ENCODE data around the gene CMTM7. TPM values are rescaled to one million over a fixed set of nuclear protein-coding genes. Genes with fewer than 3 reads are reported as not detected.

CMTM7 gene
- total and polyA plus RNA-seq, 10 of the 15 experiments (the other 5 are each of a cell fraction or from before 2014, with no cell fraction given), result 3.7 to 36.4 (median 14.7) TPM

DNA sequence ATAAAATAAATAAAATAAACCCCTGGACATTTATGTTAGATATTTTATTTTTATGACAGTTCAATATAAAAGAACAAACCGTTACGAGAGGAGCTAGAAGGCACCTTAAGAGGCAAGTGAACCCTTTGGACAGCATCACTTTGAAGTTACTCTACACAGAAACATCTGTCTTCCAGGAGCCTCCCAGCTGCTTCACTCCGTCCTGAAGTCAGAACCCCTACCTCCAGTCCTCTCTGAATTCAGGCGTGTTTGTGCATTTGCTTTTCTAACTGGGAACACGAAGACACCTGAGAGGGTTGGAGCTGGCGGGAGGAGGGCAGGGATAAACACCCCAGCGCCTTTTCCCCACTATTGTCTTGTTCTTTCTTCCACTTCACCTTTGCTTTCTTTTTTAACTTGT, 46.2 kb downstream of the CMTM7 start:
- WGBS (ENCODE audit: insufficient coverage, insufficient replicate concordance, low lambda C conversion rate, missing lambda C conversion rate), result 71% methylated on average over 7 of the region's 7 CpGs
- H4K20me1 ChIP-seq (ENCODE audit: control insufficient read depth, insufficient read depth), result no peaks in the 10 kb centered on the region
- ATAC-seq (no peak), DNase-seq (ENCODE audit: low read depth, low spot score) (no peak), FAIRE-seq (no peak)
- ChIA-PET SMC1A (ENCODE audit: uncharacterized antibody, unreplicated experiment) (interaction anchor here (0.7 to 14.2 kb wide), 9 partner anchors 14 to 97 kb away, joined by 3 to 307 read pairs (median 9); no protein-coding TSS in a partner anchor), POLR2A (interaction anchor here (0.7 to 8.6 kb wide), 4 partner anchors 13 to 63 kb away, joined by 4 to 158 read pairs (median 14); no protein-coding TSS in a partner anchor), RAD21 (ENCODE audit: unreplicated experiment) (interaction anchor here (1.2 to 8.0 kb wide), 6 partner anchors 14 to 60 kb away, joined by 3 to 187 read pairs (median 37); partner anchors contain the start of gene CMTM7), CTCF (interaction anchor here (0.6 to 10.6 kb wide), 9 partner anchors 12 to 55 kb away, joined by 3 to 88 read pairs (median 5); partner anchors contain the start of gene CMTM7)
- no peaks in the 10 kb centered on the region for H3K36me3 ChIP-seq (ENCODE audit: control insufficient read depth in 2 of 2, insufficient read depth in 2 of 2, low read length in 1 of 2)
- TF ChIP-seq, protein P1, sequence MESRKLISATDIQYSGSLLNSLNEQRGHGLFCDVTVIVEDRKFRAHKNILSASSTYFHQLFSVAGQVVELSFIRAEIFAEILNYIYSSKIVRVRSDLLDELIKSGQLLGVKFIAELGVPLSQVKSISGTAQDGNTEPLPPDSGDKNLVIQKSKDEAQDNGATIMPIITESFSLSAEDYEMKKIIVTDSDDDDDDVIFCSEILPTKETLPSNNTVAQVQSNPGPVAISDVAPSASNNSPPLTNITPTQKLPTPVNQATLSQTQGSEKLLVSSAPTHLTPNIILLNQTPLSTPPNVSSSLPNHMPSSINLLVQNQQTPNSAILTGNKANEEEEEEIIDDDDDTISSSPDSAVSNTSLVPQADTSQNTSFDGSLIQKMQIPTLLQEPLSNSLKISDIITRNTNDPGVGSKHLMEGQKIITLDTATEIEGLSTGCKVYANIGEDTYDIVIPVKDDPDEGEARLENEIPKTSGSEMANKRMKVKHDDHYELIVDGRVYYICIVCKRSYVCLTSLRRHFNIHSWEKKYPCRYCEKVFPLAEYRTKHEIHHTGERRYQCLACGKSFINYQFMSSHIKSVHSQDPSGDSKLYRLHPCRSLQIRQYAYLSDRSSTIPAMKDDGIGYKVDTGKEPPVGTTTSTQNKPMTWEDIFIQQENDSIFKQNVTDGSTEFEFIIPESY (IDR thresholded peaks at IDR 0.05), result peak; percentile 34; the same call in 1 of the 2 replicates
- TF ChIP-seq, protein P2, sequence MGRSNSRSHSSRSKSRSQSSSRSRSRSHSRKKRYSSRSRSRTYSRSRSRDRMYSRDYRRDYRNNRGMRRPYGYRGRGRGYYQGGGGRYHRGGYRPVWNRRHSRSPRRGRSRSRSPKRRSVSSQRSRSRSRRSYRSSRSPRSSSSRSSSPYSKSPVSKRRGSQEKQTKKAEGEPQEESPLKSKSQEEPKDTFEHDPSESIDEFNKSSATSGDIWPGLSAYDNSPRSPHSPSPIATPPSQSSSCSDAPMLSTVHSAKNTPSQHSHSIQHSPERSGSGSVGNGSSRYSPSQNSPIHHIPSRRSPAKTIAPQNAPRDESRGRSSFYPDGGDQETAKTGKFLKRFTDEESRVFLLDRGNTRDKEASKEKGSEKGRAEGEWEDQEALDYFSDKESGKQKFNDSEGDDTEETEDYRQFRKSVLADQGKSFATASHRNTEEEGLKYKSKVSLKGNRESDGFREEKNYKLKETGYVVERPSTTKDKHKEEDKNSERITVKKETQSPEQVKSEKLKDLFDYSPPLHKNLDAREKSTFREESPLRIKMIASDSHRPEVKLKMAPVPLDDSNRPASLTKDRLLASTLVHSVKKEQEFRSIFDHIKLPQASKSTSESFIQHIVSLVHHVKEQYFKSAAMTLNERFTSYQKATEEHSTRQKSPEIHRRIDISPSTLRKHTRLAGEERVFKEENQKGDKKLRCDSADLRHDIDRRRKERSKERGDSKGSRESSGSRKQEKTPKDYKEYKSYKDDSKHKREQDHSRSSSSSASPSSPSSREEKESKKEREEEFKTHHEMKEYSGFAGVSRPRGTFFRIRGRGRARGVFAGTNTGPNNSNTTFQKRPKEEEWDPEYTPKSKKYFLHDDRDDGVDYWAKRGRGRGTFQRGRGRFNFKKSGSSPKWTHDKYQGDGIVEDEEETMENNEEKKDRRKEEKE (IDR thresholded peaks at IDR 0.05), result no peak
- intact Hi-C loops (cut with micrococcal nuclease; ENCODE audit: unreplicated experiment), result loop anchor here (2.0 kb wide), 2 partner anchors 45 to 57 kb away; no protein-coding TSS in a partner anchor
- peaks cover 64% of the 10 kb centered on the region for H3K4me1 ChIP-seq (ENCODE audit: control insufficient read depth, insufficient read depth, low read length)
- no TSS peak for BruUV-seq (replicated peaks)
- no peaks in the 10 kb centered on the region for H3K27me3 ChIP-seq (replicated peaks in 1 of 2; ENCODE audit: control insufficient read depth in 2 of 2, insufficient read depth in 2 of 2, low read length in 1 of 2)
- H3K27ac ChIP-seq (ENCODE audit: control insufficient read depth, insufficient read depth), result no peak overlapping the region
- no peak overlapping the region for H2AFZ ChIP-seq (ENCODE audit: control insufficient read depth, low read depth, low read length)
- no peak overlapping the region; the same call in 1 of the 2 replicates for H3K4me2 ChIP-seq (ENCODE audit: control insufficient read depth, insufficient read depth)
- H3K9me3 ChIP-seq (replicated peaks; ENCODE audit: control insufficient read depth, insufficient read depth, low read length), result no peaks in the 10 kb centered on the region; the same call in 2 of the 3 replicates
- H3K4me3 ChIP-seq, result no peak overlapping the region
- no peaks in the 10 kb centered on the region for H3K79me2 ChIP-seq (ENCODE audit: control insufficient read depth, insufficient read depth, low read length)
- no peak overlapping the region for H3K9ac ChIP-seq (ENCODE audit: control insufficient read depth, insufficient read depth, low read length)
- in situ Hi-C loops (cut with MboI), result no loop called here
